ENCODE data around the gene TPCN1.

Gene TPCN1

DNA sequence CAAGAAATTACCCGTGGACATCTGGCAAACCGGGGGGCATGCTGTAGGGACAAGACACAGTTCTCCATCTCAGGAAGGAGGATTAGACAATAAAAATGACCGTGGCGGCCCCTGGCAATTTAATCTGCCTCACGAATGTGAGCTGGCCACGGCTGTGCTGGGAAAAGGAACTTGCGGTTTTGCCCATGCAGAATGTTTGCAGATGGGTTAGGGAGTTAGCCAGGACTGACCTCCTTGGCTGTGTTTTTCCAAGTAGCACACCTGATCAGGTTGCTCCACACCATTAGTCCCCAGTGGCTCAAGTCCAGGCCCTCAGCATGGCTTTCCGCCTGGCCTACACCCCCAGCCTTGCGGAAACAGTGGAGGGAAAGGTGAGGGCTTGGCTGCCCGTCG is 20.8 kb downstream of the TPCN1 start:
- DNase-seq (ENCODE audit: low read depth): peak; percentile 70

DNA sequence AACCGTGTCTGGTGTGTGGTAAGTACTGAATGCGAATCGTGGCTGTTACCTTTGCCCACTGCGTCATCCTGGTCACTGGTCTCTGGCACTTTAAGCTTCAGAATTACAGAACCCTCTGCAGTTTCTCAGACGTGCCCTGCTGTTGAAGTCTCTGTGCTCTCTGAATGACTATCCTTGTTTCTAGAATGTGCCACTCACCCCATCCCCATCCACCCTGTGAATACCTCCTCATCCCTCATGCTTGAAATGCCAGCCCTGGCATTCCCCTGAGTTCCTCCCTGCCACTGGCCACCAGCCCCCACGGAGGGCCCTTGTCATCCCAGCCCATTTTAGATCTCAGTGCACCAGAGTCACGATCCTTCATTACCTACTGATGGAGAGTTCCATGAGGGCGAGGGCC is 21.3 kb downstream of the TPCN1 start:
- DNase-seq (ENCODE audit: low read depth): no peak

DNA sequence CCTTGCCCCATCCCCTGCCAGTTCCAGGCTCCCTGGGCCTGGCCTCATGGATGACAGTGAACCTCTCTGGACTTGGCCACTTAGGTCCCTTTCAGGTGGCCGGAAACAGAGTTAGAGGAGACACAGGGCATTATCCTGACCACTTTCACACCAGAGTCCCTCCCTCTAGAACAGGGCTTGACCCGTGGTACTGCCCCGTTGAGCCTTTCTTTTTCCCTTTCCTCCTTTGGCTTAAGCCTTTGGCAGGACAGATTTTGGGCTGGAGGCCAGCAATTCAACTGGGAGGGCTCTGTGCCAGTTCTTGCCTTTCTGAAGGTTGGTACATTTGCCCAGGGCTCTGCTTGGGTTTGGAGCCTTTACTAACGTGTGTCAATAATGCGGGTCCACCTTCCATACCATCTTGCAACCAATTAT is 22.8 kb downstream of the TPCN1 start:
- no peak for DNase-seq (ENCODE audit: low read depth)

DNA sequence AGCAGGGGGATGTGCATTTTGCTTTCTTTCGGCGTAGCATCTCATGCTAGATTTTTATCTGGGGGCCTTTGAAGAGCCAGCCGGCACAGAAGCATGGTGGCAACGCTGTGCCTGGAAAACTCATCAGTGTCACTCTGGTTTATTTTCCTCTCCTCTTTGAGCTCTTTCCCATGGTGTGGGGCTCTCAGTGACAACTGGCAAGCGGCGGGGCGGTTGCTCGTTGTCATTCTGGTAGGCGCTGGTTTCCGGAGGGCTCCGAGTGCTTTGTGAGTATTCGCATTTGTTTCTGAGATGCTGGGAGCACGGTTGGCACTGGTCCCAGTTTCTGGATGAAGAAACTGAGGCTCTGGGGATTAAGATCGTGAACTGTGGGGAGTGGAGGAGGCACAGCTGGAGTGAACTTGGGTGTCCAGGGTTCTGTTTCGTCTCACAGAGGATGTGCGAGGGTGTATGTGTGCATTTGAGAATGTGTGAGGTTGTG is 23.3 kb downstream of the TPCN1 start:
- no peak for DNase-seq (ENCODE audit: low read depth)

DNA sequence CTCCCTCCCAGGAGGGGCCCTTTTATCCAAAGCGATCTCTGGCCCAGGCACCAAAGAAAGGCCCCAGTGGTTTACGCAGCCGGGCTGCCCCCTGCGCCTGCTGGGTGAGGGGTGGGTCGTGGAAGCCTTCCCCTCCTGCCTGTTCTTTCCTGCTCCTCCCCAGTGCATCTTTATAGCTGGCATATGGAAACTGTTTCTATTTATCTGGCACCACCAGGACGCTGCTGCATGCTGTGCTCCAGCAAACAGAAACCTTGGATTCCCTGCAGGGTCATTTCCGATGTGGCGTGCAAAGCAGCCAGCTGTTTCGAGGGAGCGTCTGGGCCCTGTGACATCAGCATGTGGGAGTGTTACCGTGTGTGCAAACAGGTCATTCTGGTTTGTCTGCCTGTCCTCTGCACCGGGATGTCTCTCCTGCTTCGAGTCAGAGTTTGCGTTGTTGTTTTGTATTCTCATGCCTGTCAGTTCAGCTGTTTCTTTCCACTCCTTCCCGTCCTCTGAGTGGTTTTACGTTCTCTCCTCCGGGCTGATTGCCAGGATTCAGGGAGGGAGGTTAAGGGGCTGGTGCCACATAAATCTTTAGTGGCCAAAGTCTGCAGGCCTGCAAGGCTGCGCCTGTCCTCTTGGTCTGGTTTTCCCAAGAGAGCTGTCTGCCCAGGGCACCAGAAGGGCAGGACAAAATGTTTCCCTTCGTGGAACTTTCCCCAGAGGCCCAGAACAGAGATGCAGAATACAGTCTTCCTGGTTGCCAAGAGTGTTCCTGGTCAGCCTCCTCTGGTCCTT is 24.6 kb downstream of the TPCN1 start:
- peak; percentile 65 for DNase-seq (ENCODE audit: low read depth)

DNA sequence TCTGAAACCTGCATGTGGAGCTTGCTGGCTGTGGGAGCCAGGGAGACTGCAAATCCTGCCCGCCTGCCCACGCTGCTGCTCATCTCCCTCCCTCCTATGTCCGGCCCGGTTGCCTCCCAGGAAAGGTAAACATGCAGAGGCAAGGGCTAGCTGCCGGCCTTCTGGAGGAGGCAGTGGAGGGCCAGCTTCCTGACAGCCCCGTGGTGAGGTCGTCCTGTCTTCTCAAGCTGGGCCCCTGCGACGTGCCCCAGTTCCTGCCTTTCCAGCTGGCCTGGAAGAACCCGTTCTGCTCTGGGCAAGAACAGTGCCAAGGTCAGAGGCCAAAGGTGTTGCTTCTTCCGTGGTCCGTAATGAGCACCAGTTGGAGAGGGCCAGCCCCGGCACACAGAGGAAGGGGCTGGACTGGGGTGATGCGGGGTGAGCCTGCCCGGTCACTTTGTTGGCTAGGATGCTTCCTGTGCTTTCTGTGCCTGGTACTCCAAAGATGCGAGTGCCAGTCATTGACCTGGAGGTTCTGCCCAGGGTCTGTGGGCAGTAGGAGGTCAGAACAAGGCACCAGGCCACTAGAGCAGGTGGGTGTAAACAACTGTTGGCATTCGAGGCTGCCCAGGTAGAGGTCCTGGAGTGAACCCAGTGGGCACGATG is 25.3 kb downstream of the TPCN1 start:
- no peak for DNase-seq (ENCODE audit: low read depth)

DNA sequence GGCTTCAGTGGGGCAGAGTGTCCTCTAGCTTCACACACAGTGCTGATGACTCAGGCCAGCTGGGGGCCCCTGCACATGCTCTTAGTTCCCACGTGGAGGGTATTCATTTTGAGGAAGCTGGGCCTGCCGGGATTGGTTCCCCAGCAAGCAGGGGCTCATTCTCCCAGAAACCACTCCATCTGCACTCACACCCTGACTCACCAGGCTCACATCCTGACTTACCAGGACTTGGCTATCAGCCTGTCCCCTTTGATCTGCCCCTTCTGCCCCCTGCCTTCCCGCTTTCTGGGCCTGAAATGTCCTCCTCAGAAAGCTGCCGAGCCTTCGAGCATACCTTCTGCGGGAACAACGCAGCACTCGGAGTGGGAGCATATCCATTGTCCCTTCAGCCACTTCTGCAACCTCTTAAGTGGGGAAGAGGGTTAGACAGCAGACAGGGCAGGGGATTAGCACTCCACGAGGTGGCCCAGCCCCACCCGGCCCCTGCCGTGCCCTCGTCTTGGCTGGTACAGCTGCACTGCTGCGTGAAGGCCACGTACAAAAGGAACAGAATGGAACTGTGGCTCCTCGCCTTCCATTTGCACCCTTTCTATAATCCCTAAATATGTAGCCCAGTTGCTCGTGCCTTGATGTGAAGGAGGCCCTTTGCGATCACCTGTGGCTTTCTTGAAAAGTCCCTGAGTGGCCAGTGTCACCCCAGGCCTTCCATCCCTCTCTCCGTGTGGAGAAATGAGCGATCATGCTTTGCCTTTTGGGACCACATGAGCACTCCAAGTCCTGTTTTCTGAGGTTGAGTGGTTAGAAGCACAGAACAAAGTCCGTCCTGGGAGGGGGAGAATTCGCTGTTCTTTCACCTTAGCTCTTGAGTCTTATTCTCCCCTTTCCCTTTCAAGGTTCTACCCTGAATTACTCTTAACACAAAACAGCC is 26.1 kb downstream of the TPCN1 start:
- no peak for DNase-seq (ENCODE audit: low read depth)

DNA sequence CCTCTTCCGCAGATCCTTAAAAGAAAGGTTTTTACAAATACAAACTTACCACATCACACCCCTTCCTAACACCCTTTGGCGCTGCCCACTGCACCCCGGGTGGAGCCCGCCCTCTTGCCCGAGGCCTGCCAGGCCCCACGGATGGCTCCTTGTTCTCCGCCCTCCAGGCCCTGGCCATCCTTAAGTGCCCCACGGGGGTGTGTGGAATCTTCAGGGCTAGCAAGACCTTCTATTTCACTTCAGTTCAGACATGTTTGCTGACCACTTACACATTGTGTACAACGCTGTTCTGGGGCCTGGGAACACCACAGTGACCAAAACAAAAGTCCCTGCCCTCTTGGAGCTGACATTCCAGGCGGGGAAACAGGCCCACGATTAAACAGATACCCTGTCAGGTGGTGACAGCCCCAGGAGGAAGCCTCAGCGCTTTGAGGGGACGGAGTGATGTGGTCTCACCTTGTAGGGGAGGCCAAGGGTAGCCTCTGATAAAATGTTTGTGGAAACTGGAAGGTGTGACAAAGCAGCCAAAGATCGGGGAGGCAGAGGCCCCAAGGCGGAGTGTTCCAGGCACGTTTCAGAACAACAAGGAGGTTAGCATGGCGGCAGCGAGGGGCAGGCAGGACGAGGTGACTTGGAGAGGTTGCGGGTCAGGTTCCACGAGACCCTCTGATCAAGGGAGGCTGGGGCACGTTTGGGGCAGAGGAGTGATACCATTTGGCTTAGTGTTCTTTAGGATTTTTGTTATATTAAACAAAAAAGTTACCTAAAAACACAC is 27.0 kb downstream of the TPCN1 start:
- DNase-seq (ENCODE audit: low read depth): no peak

DNA sequence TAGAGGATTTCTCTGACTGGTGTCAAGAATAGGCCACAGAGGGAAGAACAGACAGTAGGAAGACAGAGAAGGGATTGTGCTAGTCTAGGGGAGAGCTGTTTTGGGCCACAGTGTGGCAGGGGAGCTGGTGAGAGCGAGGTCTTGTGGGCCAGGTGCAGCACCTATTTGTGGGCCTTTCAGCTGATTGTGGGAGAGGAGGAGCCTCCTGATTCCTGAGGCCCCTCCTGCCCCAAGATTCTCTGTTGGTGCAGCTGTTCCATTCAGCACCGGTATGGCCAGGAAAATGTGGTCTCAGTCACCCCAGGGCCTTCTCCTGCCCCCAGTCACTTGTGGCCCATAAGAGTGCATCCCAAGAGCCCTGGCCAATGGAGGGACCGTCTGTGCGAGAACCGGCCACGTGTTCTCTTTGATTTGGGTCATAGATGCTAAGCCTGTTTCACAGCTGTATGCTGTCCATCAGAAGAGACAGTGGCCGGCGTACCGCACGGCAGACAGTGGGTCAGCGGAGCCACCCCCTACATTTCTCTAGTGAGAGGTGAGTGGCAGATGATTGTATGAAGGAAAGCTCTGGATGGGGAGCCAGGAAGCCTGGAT is 27.7 kb downstream of the TPCN1 start:
- no peak for DNase-seq (ENCODE audit: low read depth)

DNA sequence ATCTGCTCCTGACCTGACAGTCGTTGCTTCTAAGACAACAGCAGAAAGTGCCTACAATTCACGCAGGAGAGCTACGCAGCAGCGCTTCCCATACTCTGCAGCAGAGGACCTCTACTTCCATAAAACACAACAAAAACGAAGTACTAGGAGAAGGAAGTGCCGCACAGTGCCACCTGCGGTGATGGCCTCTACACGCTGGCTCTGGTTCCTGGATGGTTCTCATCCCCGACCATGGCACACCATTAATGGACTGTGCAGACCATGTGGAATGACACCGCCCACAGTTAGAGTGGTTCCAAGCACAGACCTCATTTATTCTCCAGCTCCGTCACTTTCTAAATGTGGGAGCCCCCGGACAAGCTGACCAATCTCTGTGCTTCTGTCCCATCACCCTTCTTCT is 28.3 kb downstream of the TPCN1 start:
- no peak for DNase-seq (ENCODE audit: low read depth)

DNA sequence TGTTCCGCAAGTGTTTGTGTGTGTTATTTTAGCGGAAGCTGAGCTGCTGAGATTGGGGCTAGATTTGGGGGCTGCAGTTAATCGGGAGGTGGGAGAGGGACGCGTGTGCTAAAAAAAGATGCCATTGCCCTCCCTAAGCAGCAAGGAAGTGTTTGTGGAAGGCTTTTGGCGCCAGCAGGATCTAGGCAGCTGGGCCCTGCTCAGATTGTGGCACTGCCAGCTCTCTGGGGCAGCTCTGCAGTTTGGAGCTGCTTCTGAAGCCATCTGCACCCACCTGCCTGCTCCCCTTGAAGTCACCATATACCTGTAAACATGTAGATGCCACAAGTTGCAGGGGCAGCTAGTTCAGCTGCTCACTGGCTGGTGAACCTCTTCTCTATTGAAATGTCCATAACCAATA is 28.8 kb downstream of the TPCN1 start:
- no peak for DNase-seq (ENCODE audit: low read depth)

DNA sequence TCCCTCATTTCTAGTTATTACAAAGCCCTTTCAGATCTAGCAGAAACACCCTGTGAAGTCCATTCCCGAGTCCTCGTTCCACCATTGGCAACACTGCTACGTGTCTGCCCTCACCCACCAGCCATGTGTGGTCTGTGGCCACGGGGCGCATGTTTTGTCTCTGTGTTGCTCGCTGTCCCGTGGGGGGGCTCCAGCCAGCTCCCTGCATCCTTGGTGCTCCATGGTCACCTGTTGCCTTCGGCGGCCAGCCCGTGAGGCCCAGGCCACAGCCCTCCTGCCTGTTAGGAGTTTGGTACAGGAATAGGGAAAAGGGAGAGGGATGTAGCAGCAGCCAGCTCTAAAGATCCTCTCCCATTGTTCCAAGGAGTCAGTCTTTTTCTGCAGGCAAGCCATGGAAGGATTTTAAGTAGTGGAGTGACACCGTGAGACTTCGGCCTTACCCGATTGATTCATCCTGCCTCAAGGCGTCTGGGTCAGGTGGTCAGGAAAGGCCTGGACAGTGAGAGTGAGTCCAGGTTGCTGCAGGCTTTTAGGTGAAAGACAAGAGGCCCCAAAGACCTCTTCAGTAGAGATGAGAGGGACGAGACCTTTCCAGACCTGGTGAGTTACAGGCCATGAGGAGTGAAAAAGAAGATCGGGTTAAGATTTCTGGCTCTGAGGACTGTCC is 30.3 kb downstream of the TPCN1 start:
- no peak for DNase-seq (ENCODE audit: low read depth)

DNA sequence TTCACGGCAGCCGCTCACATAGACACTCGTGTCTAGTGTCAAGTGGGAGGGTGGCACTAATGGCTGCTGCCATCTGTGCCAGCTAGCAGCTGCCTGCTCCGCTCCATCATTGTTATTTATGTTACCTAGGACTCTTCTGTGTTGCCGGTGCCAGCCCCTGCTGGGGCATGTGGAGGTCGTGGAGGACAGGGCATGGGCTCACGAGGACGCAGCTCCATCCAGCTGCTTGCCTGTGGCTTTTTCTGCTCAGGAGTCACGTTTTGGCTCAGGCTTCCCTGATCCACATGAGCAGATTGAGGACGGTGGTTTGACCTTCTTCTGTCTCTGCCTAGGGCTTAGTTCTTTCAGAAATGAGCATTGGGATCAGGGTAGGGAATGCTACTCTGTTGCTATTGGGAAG is 31.2 kb downstream of the TPCN1 start:
- DNase-seq (ENCODE audit: low read depth): no peak

DNA sequence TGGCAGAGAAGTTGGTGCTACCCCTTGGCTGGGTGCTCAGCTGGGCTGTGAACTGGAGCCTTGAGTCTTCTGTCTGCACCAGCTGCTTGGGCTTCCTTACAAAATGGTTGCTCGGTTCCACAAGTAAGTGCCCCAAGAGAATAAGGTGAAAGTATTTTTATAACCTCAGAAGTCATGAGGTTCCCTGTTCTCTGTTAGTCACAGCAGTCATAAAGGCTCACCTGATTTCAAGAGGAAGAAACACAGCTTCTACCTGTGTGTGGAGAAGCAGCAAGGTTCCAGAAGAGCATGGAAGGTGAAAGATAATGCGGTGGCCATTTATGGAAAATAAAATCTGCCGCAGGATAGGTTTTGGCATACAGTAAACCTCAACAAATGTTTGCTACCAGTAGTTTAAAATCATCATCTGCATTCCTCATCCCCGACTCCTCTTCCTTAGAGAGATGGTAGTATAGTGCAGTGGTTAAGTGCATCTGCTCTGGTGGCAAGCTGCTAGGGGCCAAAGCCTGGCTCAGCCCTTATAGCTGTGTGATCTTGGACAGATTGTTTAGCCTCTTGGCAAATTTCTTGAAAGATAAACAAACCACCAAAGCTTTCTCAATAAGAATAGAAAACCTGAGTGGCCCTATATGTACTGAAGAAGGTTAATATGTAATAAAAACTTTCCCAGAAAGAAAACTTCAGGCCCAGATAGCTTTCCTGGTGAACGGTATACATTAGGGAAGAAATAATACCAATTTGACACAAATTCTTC is 32.4 kb downstream of the TPCN1 start:
- DNase-seq (ENCODE audit: low read depth): no peak

DNA sequence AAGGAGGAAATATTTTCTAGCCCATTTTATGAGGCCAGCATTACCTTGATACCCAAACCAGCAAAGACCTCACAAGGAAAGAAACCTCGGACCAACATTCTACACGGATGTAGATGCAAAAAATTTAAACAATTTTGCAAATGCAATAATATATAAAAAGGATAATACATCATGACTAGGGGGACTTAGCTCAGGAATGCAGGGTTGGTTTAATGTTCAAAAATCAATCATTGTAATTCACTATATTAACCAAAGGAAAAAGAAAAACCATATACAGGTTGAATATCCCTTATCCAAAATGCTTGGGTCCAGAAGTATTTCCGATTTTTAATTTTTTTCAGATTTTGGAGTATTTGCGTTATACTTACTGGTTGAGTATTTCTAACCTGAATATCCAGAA is 33.0 kb downstream of the TPCN1 start:
- DNase-seq (ENCODE audit: low read depth): no peak

DNA sequence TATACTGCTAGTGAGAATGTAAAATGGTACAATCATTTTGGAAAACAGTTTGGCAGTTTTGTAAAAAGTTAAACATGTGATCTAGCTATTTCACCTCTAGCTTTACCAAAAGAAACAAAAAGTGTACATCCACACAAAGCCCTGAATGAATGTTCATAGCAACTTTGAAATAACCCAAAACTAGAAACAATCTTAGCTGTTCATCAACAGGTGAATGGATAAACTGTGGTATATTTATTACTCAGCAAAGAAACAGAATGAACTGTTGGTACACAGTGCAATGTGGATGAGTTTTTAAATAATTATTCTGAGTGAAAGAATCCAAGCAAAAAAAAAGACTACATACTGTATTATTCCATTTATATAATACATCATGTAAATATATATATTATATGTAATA is 36.3 kb downstream of the TPCN1 start:
- no peak for DNase-seq (ENCODE audit: low read depth)

DNA sequence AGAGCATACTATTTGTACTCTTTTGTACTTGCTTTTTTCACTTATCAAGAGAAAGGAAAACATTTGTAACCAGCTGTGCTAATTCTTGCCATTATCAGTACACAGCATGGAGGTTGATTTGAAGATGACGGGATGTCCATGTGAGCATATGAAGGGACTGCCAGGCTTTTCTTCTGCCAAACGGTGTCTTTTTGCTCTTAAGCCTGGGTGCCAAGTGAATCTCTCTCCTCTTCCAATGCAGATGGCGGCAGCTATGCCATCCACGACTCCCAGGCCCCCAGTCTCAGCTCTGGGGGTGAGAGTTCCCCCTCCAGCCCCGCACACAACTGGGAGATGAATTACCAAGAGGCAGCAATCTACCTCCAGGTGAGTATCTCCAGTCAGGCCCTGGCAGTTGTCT is 38.9 kb downstream of the TPCN1 start:
- no peak for DNase-seq (ENCODE audit: low read depth)

DNA sequence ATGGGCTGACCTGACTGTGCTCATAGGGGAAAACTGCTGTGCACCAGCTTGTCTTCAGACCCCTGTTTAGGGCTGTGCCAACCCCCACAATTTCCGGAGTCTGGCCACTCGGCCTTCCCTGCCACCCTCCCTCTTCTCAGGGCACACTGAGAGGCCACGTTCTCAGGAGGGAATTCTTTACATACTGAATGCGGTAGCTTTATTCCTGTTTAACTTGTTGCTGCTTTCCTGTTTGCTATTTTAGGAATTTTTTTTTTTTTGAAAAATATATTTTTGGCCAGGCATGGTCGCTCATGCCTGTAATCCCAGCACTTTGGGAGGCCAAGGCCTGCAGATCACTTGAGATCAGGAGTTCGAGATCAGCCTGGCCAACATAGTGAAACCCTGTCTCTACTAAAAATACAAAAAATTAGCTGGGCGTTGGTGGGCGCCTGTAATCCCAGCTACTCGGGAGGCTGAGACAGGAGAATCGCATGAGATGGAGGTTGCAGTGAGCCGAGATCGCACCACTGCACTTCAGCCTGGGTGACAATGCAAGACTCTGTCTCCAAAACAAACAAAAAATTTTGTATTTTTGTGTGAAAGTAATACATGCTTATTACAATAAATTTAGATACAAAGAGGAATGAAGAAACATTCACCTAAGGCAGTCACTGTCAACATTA is 39.5 kb downstream of the TPCN1 start:
- no peak for DNase-seq (ENCODE audit: low read depth)

DNA sequence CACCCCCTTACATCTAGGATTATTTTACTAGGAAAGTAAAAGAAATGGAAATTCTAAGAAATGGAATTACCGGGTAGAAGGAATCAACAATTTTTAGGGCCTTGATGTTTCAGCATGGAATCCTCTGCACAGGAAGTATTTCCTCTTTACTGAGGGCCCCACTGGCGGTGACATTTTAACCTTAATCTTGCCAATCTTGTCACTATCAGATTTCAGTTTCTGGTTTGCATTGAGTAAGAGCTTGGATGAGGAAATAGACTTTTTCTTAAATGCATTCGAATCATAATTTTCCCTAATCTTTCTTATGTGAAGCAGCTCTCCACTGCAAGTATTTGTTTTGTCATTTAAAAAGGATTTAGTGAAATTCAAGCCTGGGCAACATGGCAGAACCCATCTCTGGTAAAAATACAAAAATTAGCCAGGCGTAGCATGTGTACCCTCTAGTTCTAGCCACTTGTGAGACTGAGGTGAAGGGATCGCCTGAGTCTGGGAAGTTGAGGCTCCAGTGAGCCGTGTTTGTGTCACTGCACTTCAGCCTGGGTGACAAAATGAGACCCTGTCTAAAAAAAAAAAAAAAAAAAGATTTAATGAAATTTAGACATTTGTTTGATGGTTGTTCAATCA is 40.7 kb downstream of the TPCN1 start:
- no peak for DNase-seq (ENCODE audit: low read depth)

Data from GM04503 (cell line).